ENCODE results near the gene IGFBP3. TPM values are rescaled to one million over a fixed set of nuclear protein-coding genes. Genes with fewer than 3 reads are reported as not detected.
"Not testable (repeated sequence)": the region's sequence is repeated elsewhere in the genome, so short reads cannot be mapped to it uniquely, and the experiment has no call there.

Gene IGFBP3
- total RNA-seq, 1 donor from 2014 or later = not detected

- Mint-ChIP-seq H3K27ac (no peak overlapping the region), H3K36me3 (ENCODE audit: low read depth) (no peaks in the 10 kb centered on the region), H3K9me3 (peaks cover 6% of the 10 kb centered on the region), H3K4me1 (peaks cover 9% of the 10 kb centered on the region), H3K4me3 (peak overlapping the region; percentile 78), H3K27me3 (no peaks in the 10 kb centered on the region)
- no peak for TF ChIP-seq CTCF (IDR thresholded peaks at IDR 0.05)
- ChIA-PET CTCF (interaction anchor here (1.0 kb wide), 1 partner anchor 24 kb away, joined by 3 read pairs; no protein-coding TSS in a partner anchor), POLR2A (no interaction called here)
- intact Hi-C loops (cut with micrococcal nuclease) = no loop called here
- DNase-seq (no peak), ATAC-seq (ENCODE audit: low read depth) (no peak)
Observed at GRCh38 chr7:45940939-45941338, 19.9 kb upstream of the IGFBP3 start.

GRCh38 chr7:45940237-45940781, 19.2 kb upstream of the IGFBP3 start:
- POLR2A ChIA-PET; H3K27ac Mint-ChIP-seq; ATAC-seq (ENCODE audit: low read depth); H3K4me1 Mint-ChIP-seq; intact Hi-C loops (cut with micrococcal nuclease); DNase-seq; H3K9me3 Mint-ChIP-seq; H3K27me3 Mint-ChIP-seq; H3K36me3 Mint-ChIP-seq (ENCODE audit: low read depth): not testable (repeated sequence)
- peak overlapping the region; percentile 78 for H3K4me3 Mint-ChIP-seq
- CTCF ChIA-PET = interaction anchor here (1.0 kb wide), 1 partner anchor 23 kb away, joined by 3 read pairs; no protein-coding TSS in a partner anchor

- CTCF ChIA-PET = interaction anchor here (1.0 kb wide), 1 partner anchor 22 kb away, joined by 3 read pairs; no protein-coding TSS in a partner anchor
- POLR2A ChIA-PET = no interaction called here
- Mint-ChIP-seq H3K4me3 (no peak overlapping the region), H3K27me3 (peaks cover 5% of the 10 kb centered on the region), H3K4me1 (peaks cover 9% of the 10 kb centered on the region), H3K27ac (no peak overlapping the region), H3K9me3 (peaks cover 6% of the 10 kb centered on the region), H3K36me3 (ENCODE audit: low read depth) (no peaks in the 10 kb centered on the region)
- intact Hi-C loops (cut with micrococcal nuclease) = no loop called here
- DNase-seq = no peak
- ATAC-seq (ENCODE audit: low read depth) = no peak
- no peak for TF ChIP-seq CTCF (IDR thresholded peaks at IDR 0.05)
Observed at GRCh38 chr7:45939574-45939973, 18.5 kb upstream of the IGFBP3 start.

GRCh38 chr7:45938626-45939302, 17.7 kb upstream of the IGFBP3 start:
- intact Hi-C loops (cut with micrococcal nuclease) = no loop called here
- Mint-ChIP-seq H3K36me3 (ENCODE audit: low read depth) (no peaks in the 10 kb centered on the region), H3K9me3 (peaks cover 6% of the 10 kb centered on the region), H3K4me1 (peaks cover 9% of the 10 kb centered on the region), H3K27ac (no peak overlapping the region), H3K27me3 (peaks cover 9% of the 10 kb centered on the region), H3K4me3 (no peak overlapping the region)
- DNase-seq (no peak), ATAC-seq (ENCODE audit: low read depth) (no peak)
- CTCF ChIA-PET = no interaction called here
- no peak for TF ChIP-seq CTCF (IDR thresholded peaks at IDR 0.05)
- POLR2A ChIA-PET = no interaction called here

- H3K27me3 Mint-ChIP-seq = peaks cover 13% of the 10 kb centered on the region
- H3K9me3 Mint-ChIP-seq = peaks cover 6% of the 10 kb centered on the region
- ATAC-seq (ENCODE audit: low read depth) (no peak), DNase-seq (no peak)
- intact Hi-C loops (cut with micrococcal nuclease) = no loop called here
- ChIA-PET CTCF (no interaction called here), POLR2A (no interaction called here)
- TF ChIP-seq CTCF (IDR thresholded peaks at IDR 0.05) = no peak
- H3K4me1 Mint-ChIP-seq = peaks cover 9% of the 10 kb centered on the region
- no peak overlapping the region for H3K4me3 Mint-ChIP-seq
- no peak overlapping the region for H3K27ac Mint-ChIP-seq
- no peaks in the 10 kb centered on the region for H3K36me3 Mint-ChIP-seq (ENCODE audit: low read depth)
Observed at GRCh38 chr7:45937862-45938261, 16.8 kb upstream of the IGFBP3 start.
